Fibroblast of lung (primary cell): ENCODE measurements around the gene MAGI2. TPM values are rescaled to one million over a fixed set of nuclear protein-coding genes. Genes with fewer than 3 reads are reported as not detected.

Source experiments
- DNase-seq, 2 donors: peaks; one replicate each; pipeline versions ENCODE4 v3.0.0 to v3.0.0-alpha.2; 2010; ENCODE audit warnings: low read depth in 2 of 2
- H2AFZ ChIP-seq: 2 replicates; pipeline ENCODE4 v1.5.1; 2012; ENCODE audit warnings: low read length, control low read depth, inconsistent platforms
- H3K27ac ChIP-seq: 2 replicates; pipeline ENCODE4 v1.5.1; 2011; ENCODE audit warnings: low read length, control low read depth; ENCODE audit not compliant: insufficient read depth
- H3K27me3 ChIP-seq: 2 replicates; pipeline ENCODE4 v1.5.1; 2011; ENCODE audit warnings: mild to moderate bottlenecking, low read length; ENCODE audit not compliant: control insufficient read depth, insufficient read depth
- H3K36me3 ChIP-seq: 2 replicates; pipeline ENCODE4 v1.5.1; 2011; ENCODE audit warnings: low read length; ENCODE audit not compliant: control insufficient read depth, insufficient read depth
- H3K4me1 ChIP-seq: 2 replicates; pipeline ENCODE4 v1.5.1; 2011; ENCODE audit warnings: low read length; ENCODE audit not compliant: control insufficient read depth, insufficient read depth; ENCODE audit errors: extremely low read depth
- H3K4me2 ChIP-seq: 2 replicates; pipeline ENCODE4 v1.5.1; 2011; ENCODE audit warnings: low read length, control low read depth; ENCODE audit not compliant: insufficient read depth; ENCODE audit errors: extremely low read depth
- H3K4me3 ChIP-seq, 4 experiments: fragments of 200-600 bp in 1 of 4; sonication (generic) in 1 of 4; replicated peaks in 1 of 4; 2 replicates each; pipeline ENCODE4 v1.5.1; 2011 to 2016; ENCODE audit warnings: low read length in 4 of 4, low read depth in 3 of 4, mild to moderate bottlenecking in 3 of 4, control low read depth in 2 of 4, inconsistent platforms in 1 of 4, mixed read lengths in 1 of 4; ENCODE audit not compliant: insufficient read depth in 1 of 4; ENCODE audit errors: control extremely low read depth in 1 of 4
- H3K79me2 ChIP-seq: 2 replicates; pipeline ENCODE4 v1.5.1; 2012; ENCODE audit warnings: mild to moderate bottlenecking, low read length, inconsistent platforms; ENCODE audit not compliant: control insufficient read depth, insufficient read depth
- H3K9ac ChIP-seq: 2 replicates; pipeline ENCODE4 v1.5.1; 2011; ENCODE audit warnings: mild to moderate bottlenecking, low read length, control low read depth; ENCODE audit not compliant: insufficient read depth
- H3K9me3 ChIP-seq: 2 replicates; pipeline ENCODE4 v1.5.1; 2012; ENCODE audit warnings: low read depth, low read length; ENCODE audit not compliant: control insufficient read depth, insufficient read depth
- H4K20me1 ChIP-seq: 2 replicates; pipeline ENCODE4 v1.5.1; 2011; ENCODE audit warnings: low read length; ENCODE audit not compliant: control insufficient read depth, insufficient read depth; ENCODE audit errors: extremely low read depth
- EZH2 ChIP-seq: IDR thresholded peaks from 2 replicates; pipeline ENCODE4 v1.5.1; 2012; ENCODE audit warnings: low read length, control low read depth, mild to moderate bottlenecking; ENCODE audit errors: missing control alignments
- polyA plus RNA-seq, 2 donors: library from polyadenylated mRNA; depleted of rRNA in 1 of 2; stranded (reverse) in 1 of 2; unstranded in 1 of 2; fragments of >200 nt; gene quantifications; 2 replicates each; pipeline ENCODE4 v1.2.1, GENCODE V29; 2011 to 2012; ENCODE audit warnings: missing spikeins in 1 of 2
- total RNA-seq: library from RNA; depleted of rRNA; stranded (reverse); fragments of >200 nt; gene quantifications from 2 replicates; pipeline ENCODE4 v1.2.1, GENCODE V29; 2014
- TF ChIP-seq, protein P1 (sequence below), 2 donors: IDR thresholded peaks in 1 of 2; conservative IDR thresholded peaks in 1 of 2; 1 replicate in 1 of 2; 2 replicates in 1 of 2; pipeline ENCODE4 v1.5.1; 2011 to 2012; ENCODE audit warnings: low read length in 2 of 2, control low read depth in 1 of 2, inconsistent platforms in 1 of 2, low read depth in 1 of 2, mild to moderate bottlenecking in 1 of 2

The MAGI2 gene
- total and polyA plus RNA-seq, 2 donors (not counting 1 experiment from before 2014, with no cell fraction given), result 1.8 to 17.0 TPM

DNA sequence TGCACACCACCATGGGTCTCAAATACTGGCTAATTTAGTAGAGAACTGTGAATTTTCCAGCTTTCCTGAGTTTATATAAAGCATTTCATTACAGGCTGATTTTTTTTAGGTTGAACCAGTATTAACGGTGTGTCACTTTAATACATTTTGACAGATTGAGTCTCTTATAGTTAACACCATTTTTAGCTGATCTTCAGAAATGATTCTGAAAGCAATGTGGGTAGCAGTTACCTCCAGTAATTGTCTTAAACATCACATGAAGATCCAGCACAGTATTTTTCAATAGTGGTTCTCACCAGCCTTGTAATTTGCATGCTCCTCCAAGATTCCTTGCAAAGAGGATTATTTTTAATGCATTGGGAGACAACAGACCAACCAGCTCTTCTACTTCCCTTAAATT is 961.3 kb downstream of the MAGI2 start:
- no peaks in the 10 kb centered on the region for H3K27me3 ChIP-seq
- no peaks in the 10 kb centered on the region for H3K79me2 ChIP-seq
- no peaks in the 10 kb centered on the region for H3K36me3 ChIP-seq
- H3K4me1 ChIP-seq, result no peaks in the 10 kb centered on the region
- H3K9ac ChIP-seq, result no peak overlapping the region
- no peak overlapping the region for H2AFZ ChIP-seq
- no peaks in the 10 kb centered on the region for H3K9me3 ChIP-seq
- TF ChIP-seq EZH2, result no peak
- TF ChIP-seq, protein P1, sequence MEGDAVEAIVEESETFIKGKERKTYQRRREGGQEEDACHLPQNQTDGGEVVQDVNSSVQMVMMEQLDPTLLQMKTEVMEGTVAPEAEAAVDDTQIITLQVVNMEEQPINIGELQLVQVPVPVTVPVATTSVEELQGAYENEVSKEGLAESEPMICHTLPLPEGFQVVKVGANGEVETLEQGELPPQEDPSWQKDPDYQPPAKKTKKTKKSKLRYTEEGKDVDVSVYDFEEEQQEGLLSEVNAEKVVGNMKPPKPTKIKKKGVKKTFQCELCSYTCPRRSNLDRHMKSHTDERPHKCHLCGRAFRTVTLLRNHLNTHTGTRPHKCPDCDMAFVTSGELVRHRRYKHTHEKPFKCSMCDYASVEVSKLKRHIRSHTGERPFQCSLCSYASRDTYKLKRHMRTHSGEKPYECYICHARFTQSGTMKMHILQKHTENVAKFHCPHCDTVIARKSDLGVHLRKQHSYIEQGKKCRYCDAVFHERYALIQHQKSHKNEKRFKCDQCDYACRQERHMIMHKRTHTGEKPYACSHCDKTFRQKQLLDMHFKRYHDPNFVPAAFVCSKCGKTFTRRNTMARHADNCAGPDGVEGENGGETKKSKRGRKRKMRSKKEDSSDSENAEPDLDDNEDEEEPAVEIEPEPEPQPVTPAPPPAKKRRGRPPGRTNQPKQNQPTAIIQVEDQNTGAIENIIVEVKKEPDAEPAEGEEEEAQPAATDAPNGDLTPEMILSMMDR (conservative IDR thresholded peaks at IDR 0.05 in 1 of 2, IDR thresholded peaks at IDR 0.05 in 1 of 2; ENCODE audit: low read depth in 1 of 2, low read length in 2 of 2), result no peak
- no peak overlapping the region for H3K27ac ChIP-seq
- H3K4me3 ChIP-seq, result no peak overlapping the region
- H3K4me2 ChIP-seq, result no peak overlapping the region
- no peaks in the 10 kb centered on the region for H4K20me1 ChIP-seq
- DNase-seq, result no peak

DNA sequence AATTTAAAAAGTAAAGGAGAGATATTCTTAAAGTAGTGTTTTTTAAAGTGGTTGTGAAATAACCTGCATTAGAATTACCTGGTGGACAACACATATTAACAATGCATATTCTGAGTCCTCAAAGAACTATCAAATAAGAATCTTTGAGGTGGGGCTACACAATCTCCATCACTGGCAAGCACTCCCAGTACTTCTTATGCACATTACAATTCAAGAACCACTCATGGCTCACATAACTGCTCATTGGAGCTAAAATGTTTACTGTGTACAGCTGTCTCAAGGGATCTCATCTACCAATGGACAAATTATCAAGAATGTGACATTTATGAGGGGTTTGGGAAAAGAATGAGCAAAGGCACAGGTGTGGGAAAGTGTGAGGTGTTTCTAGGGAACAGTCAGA is 962.9 kb downstream of the MAGI2 start:
- no peaks in the 10 kb centered on the region for H3K4me1 ChIP-seq
- DNase-seq, result no peak
- no peaks in the 10 kb centered on the region for H3K79me2 ChIP-seq
- H4K20me1 ChIP-seq, result no peaks in the 10 kb centered on the region
- H3K27me3 ChIP-seq, result no peaks in the 10 kb centered on the region
- H3K9ac ChIP-seq, result no peak overlapping the region
- H3K27ac ChIP-seq, result no peak overlapping the region
- no peaks in the 10 kb centered on the region for H3K36me3 ChIP-seq
- H3K4me2 ChIP-seq, result no peak overlapping the region
- H2AFZ ChIP-seq, result no peak overlapping the region
- H3K4me3 ChIP-seq, result no peak overlapping the region
- H3K9me3 ChIP-seq, result no peaks in the 10 kb centered on the region
- TF ChIP-seq, protein P1 (conservative IDR thresholded peaks at IDR 0.05 in 1 of 2, IDR thresholded peaks at IDR 0.05 in 1 of 2; ENCODE audit: low read depth in 1 of 2, low read length in 2 of 2), result no peak
- TF ChIP-seq EZH2, result no peak

DNA sequence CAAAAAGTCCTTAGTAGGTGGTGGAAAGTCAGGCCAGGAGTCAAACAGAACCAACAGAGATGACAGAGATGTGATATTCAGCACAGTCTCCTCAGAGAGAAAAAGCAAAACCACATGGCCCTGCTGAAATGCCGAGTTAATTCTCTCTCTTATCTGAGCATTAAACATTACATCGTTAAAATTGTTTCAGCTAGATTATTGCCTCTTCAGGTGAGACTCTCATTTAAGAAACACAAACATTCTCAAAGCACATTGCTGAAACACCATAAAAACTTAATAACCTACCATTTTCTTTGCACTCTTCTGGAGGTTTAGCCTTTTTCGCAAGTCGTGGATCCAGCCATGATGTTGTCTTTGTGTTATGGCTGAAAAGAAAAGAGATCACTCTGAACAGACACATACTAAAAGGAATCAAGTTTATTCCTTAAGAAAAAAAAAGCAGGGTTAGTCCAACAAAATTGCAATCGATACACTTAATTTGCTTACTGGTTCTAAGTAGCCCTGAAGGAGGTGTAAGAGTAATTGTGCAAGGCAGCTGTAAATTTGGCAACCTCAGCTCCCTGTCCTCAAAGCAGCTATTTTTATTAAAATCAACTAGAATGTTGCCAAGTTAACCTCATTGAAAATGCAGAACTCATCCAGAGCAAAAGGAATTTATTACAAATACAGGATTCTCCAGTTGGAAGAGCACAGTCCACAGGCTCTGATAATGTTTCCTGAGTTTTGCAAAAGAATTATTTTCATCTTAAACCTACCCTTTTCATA is 963.8 kb downstream of the MAGI2 start:
- no peak overlapping the region for H3K9ac ChIP-seq
- no peak overlapping the region for H2AFZ ChIP-seq
- no peaks in the 10 kb centered on the region for H3K27me3 ChIP-seq
- no peak overlapping the region for H3K27ac ChIP-seq
- no peaks in the 10 kb centered on the region for H3K9me3 ChIP-seq
- no peak overlapping the region for H3K4me2 ChIP-seq
- H3K36me3 ChIP-seq, result no peaks in the 10 kb centered on the region
- peak; percentile 9 to 36 for DNase-seq
- H3K4me3 ChIP-seq, result no peak overlapping the region
- H3K79me2 ChIP-seq, result no peaks in the 10 kb centered on the region
- no peaks in the 10 kb centered on the region for H4K20me1 ChIP-seq
- no peaks in the 10 kb centered on the region for H3K4me1 ChIP-seq
- TF ChIP-seq, protein P1 (conservative IDR thresholded peaks at IDR 0.05 in 1 of 2, IDR thresholded peaks at IDR 0.05 in 1 of 2; ENCODE audit: low read depth in 1 of 2, low read length in 2 of 2), result no peak
- no peak for TF ChIP-seq EZH2
